KMS-11 (cell line): ENCODE data around the gene CAMLG.

Source experiments
- H2AFZ ChIP-seq: fragments of 200-600 bp; sonication (generic); 2 replicates; pipeline ENCODE4 v1.6.1; 2016; ENCODE audit warnings: antibody characterized with exemption, mixed run types, low read depth
- H3K27ac ChIP-seq: fragments of 200-600 bp; sonication (generic); 2 replicates; pipeline ENCODE4 v1.6.1; 2016; ENCODE audit warnings: mild to moderate bottlenecking, mixed run types
- H3K27me3 ChIP-seq: fragments of 200-600 bp; sonication (generic); 2 replicates; pipeline ENCODE4 v1.6.1; 2017; ENCODE audit warnings: mild to moderate bottlenecking, low read depth, mixed run types, moderate library complexity; ENCODE audit not compliant: insufficient read depth
- H3K36me3 ChIP-seq: fragments of 200-600 bp; sonication (generic); 2 replicates; pipeline ENCODE4 v1.6.1; 2017; ENCODE audit warnings: mild to moderate bottlenecking, mixed run types; ENCODE audit not compliant: insufficient read depth
- H3K4me1 ChIP-seq: fragments of 200-600 bp; sonication (generic); 2 replicates; pipeline ENCODE4 v1.6.1; 2016; ENCODE audit warnings: mild to moderate bottlenecking, low read depth, mixed run types; ENCODE audit not compliant: poor library complexity, severe bottlenecking
- H3K4me2 ChIP-seq: fragments of 200-600 bp; sonication (generic); 2 replicates; pipeline ENCODE4 v1.7.0; 2016; ENCODE audit warnings: mild to moderate bottlenecking, mixed run types
- H3K4me3 ChIP-seq: fragments of 200-600 bp; sonication (generic); IDR thresholded peaks from 2 replicates; pipeline ENCODE4 v1.6.1; 2017; ENCODE audit warnings: low read depth, low read length, mixed read lengths; ENCODE audit not compliant: insufficient read depth
- H3K79me2 ChIP-seq: fragments of 200-600 bp; sonication (generic); 2 replicates; pipeline ENCODE4 v1.6.1; 2016; ENCODE audit warnings: low read depth, mixed run types; ENCODE audit not compliant: insufficient read depth
- H3K9ac ChIP-seq: fragments of 200-600 bp; sonication (generic); 2 replicates; pipeline ENCODE4 v1.6.1; 2016; ENCODE audit warnings: mild to moderate bottlenecking, mixed run types
- H4K20me1 ChIP-seq: fragments of 200-600 bp; sonication (generic); 2 replicates; pipeline ENCODE4 v1.6.1; 2016; ENCODE audit warnings: mild to moderate bottlenecking, mixed run types; ENCODE audit not compliant: insufficient read depth
- TF ChIP-seq, protein P1 (sequence below): fragments of 200-600 bp; sonication (generic); conservative IDR thresholded peaks from 2 replicates; pipeline ENCODE4 v1.6.1; 2017; ENCODE audit warnings: low read depth, mild to moderate bottlenecking, antibody characterized with exemption, low read length, moderate library complexity, mixed read lengths

Gene CAMLG

DNA sequence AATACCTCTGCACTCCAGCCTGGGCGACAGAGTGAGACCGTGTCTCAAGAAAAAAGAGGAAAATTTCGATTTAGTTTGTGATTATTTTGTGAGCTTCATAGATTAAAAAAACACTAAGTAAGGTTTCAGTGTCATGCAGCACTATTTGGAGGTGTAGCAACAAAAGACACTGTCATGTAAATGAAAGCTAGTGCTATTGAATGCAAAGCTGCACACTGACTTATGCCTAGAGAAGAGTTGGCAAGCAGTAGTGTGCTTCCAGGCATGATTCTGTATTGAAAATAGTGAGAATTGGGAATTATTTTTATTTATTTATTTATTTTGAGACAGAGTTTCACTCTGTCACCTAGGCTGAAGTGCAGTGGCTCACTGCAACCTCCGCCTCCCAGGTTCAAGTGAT lies 54.8 kb downstream of the CAMLG start:
- Histone ChIP-seq H3K9ac (no peak overlapping the region), H3K27ac (no peak overlapping the region), H3K36me3 (peaks cover 4% of the 10 kb centered on the region; the same call in 1 of the 2 replicates), H4K20me1 (no peaks in the 10 kb centered on the region), H3K79me2 (no peaks in the 10 kb centered on the region), H3K4me2 (no peak overlapping the region), H3K4me3 (no peak overlapping the region), H3K4me1 (no peaks in the 10 kb centered on the region), H3K27me3 (no peaks in the 10 kb centered on the region), H2AFZ (no peak overlapping the region)
- TF ChIP-seq, protein P1, sequence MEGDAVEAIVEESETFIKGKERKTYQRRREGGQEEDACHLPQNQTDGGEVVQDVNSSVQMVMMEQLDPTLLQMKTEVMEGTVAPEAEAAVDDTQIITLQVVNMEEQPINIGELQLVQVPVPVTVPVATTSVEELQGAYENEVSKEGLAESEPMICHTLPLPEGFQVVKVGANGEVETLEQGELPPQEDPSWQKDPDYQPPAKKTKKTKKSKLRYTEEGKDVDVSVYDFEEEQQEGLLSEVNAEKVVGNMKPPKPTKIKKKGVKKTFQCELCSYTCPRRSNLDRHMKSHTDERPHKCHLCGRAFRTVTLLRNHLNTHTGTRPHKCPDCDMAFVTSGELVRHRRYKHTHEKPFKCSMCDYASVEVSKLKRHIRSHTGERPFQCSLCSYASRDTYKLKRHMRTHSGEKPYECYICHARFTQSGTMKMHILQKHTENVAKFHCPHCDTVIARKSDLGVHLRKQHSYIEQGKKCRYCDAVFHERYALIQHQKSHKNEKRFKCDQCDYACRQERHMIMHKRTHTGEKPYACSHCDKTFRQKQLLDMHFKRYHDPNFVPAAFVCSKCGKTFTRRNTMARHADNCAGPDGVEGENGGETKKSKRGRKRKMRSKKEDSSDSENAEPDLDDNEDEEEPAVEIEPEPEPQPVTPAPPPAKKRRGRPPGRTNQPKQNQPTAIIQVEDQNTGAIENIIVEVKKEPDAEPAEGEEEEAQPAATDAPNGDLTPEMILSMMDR: no peak

DNA sequence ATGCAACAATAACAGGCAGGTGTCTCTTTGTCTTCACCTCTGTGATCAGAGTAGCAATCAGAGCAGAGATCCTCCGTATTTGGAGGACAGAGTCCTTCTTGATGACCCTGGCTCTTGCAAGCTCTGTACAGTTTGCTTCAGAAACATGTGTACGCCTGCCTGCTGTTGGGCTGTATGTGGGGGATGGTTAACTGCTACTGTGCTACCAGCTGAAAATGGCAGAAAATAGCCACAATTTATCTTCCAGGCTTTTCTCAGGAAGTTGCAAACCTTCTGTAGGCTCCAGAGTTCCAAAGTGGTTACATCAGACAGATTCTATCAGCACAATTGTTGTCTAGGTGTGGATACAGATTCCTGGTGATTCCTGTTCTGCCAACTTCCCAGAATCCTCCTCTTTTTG lies 55.7 kb downstream of the CAMLG start:
- H3K4me3 ChIP-seq: no peak overlapping the region
- H3K4me2 ChIP-seq: no peak overlapping the region
- no peak overlapping the region for H3K9ac ChIP-seq
- H3K36me3 ChIP-seq: peaks cover 4% of the 10 kb centered on the region; the same call in 1 of the 2 replicates
- no peaks in the 10 kb centered on the region for H3K4me1 ChIP-seq
- no peak overlapping the region for H2AFZ ChIP-seq
- no peaks in the 10 kb centered on the region for H3K79me2 ChIP-seq
- H3K27me3 ChIP-seq: no peaks in the 10 kb centered on the region
- no peak overlapping the region for H3K27ac ChIP-seq
- TF ChIP-seq, protein P1: no peak
- no peaks in the 10 kb centered on the region for H4K20me1 ChIP-seq

DNA sequence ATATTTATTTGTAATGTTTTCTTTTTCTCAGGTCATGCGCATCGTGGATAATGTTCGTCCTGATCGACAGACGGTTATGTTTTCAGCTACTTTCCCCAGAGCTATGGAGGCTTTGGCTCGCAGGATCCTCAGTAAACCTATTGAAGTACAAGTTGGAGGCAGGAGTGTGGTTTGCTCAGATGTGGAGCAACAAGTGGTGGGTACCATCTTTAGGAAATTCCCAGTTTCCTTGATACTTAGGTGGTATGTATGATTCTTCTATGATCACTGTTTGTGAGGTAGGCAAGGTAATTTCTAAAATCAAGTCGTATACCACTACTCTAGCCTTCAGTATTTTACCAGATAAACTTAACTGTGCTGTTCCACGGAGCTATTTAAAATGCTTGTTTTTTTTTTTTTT lies 56.5 kb downstream of the CAMLG start:
- Histone ChIP-seq H4K20me1 (no peaks in the 10 kb centered on the region), H3K4me2 (no peak overlapping the region), H3K27me3 (no peaks in the 10 kb centered on the region), H3K79me2 (no peaks in the 10 kb centered on the region), H3K36me3 (peaks cover 4% of the 10 kb centered on the region; the same call in 1 of the 2 replicates), H3K9ac (no peak overlapping the region), H3K4me3 (no peak overlapping the region), H3K4me1 (no peaks in the 10 kb centered on the region), H3K27ac (no peak overlapping the region), H2AFZ (no peak overlapping the region)
- TF ChIP-seq, protein P1: no peak

DNA sequence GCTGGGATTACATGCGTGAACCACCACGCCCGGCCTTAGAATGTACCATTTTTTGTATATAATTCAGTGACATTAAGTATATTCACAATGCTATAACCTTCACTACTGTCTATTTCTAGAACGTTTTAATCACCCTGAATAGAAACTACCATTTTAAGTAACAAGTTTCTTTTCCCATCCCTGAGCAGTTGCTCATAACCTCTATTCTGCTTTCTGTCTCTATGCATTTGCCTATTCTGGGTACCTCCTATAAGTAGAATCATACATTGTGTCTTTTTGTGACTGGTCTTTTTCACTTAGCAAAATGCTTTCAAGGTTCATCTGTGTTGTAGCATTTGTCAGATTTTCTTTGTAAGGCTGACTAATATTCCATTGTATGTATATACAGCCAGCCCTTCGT lies 60.1 kb downstream of the CAMLG start:
- Histone ChIP-seq H2AFZ (no peak overlapping the region), H4K20me1 (no peaks in the 10 kb centered on the region), H3K36me3 (peaks cover 4% of the 10 kb centered on the region; the same call in 1 of the 2 replicates), H3K27me3 (no peaks in the 10 kb centered on the region), H3K4me3 (no peak overlapping the region), H3K27ac (no peak overlapping the region), H3K4me1 (no peaks in the 10 kb centered on the region), H3K4me2 (no peak overlapping the region), H3K79me2 (no peaks in the 10 kb centered on the region), H3K9ac (no peak overlapping the region)
- TF ChIP-seq, protein P1: no peak
